LNCaP clone FGC (cell line): Measurements from ENCODE around the gene BAK1.

Source experiments
- DNase-seq: peaks from one replicate; pipeline ENCODE4 v3.0.0-alpha.2; 2011; ENCODE audit warnings: low read depth
- H3K4me3 ChIP-seq: 2 replicates; pipeline ENCODE4 v1.5.1; 2011; ENCODE audit warnings: mild to moderate bottlenecking, low read depth, low read length, control low read depth
- CTCF ChIP-seq: IDR thresholded peaks from 2 replicates; pipeline ENCODE4 v1.5.1; 2012; ENCODE audit warnings: mild to moderate bottlenecking; ENCODE audit not compliant: control insufficient read depth, insufficient read depth; ENCODE audit errors: extremely low read depth

Gene BAK1

GRCh38 chr6:33577718-33578117 lies 2.4 kb downstream of the BAK1 start:
- no peak for TF ChIP-seq CTCF
- DNase-seq = no peak
- H3K4me3 ChIP-seq = no peak overlapping the region

GRCh38 chr6:33577106-33577535 lies 3.0 kb downstream of the BAK1 start:
- H3K4me3 ChIP-seq = peak overlapping the region; percentile 21; the same call in 1 of the 2 replicates
- peak; percentile 70 for DNase-seq
- no peak for TF ChIP-seq CTCF

GRCh38 chr6:33576668-33577067 lies 3.4 kb downstream of the BAK1 start:
- peak overlapping the region; percentile 21 for H3K4me3 ChIP-seq
- no peak for TF ChIP-seq CTCF
- no peak for DNase-seq

- DNase-seq = no peak
- H3K4me3 ChIP-seq = no peak overlapping the region
- no peak for TF ChIP-seq CTCF
These were observed 4.9 kb downstream of the BAK1 start for GRCh38 chr6:33575211-33575610.

GRCh38 chr6:33571637-33572316 lies 8.3 kb downstream of the BAK1 start:
- no peak for DNase-seq
- no peak for TF ChIP-seq CTCF
- H3K4me3 ChIP-seq = peak overlapping the region; percentile 61

GRCh38 chr6:33570806-33571636 lies 9.1 kb downstream of the BAK1 start:
- TF ChIP-seq CTCF = no peak
- DNase-seq = no peak
- H3K4me3 ChIP-seq = peak overlapping the region; percentile 61
